ENCODE results near the gene MYO18B. TPM values are rescaled to one million over a fixed set of nuclear protein-coding genes. Genes with fewer than 3 reads are reported as not detected.

MYO18B gene
- total and polyA plus RNA-seq, 2 donors from 2014 or later = 0.19 to 0.41 TPM

- no peaks in the 10 kb centered on the region for H3K9me3 ChIP-seq (ENCODE audit: control insufficient read depth in 2 of 3, insufficient read depth in 1 of 3, low read length in 3 of 3)
- DNase-seq (no peak), FAIRE-seq (no peak)
- no peaks in the 10 kb centered on the region for H3K27me3 ChIP-seq (ENCODE audit: control insufficient read depth, insufficient read depth, low read length)
- no peak overlapping the region for H3K4me3 ChIP-seq (ENCODE audit: low read length in 3 of 3)
- no peak for TF ChIP-seq CTCF (IDR thresholded peaks at IDR 0.05; ENCODE audit: borderline replicate concordance, extremely low read depth, insufficient read depth)
- intact Hi-C loops (cut with DNase I) = no loop called here
- H3K36me3 ChIP-seq (ENCODE audit: control insufficient read depth in 2 of 3, insufficient read depth in 3 of 3, low read length in 3 of 3) = no peaks in the 10 kb centered on the region
- H3K27ac ChIP-seq (ENCODE audit: low read depth in 2 of 2, low read length in 2 of 2) = no peak overlapping the region
- no peak overlapping the region for H3K9ac ChIP-seq (ENCODE audit: low read length in 3 of 3)
- H3K4me1 ChIP-seq (ENCODE audit: control insufficient read depth in 2 of 3, insufficient read depth in 2 of 3, low read depth in 1 of 3, low read length in 3 of 3) = no peaks in the 10 kb centered on the region
Observed at GRCh38 chr22:25878933-25879332, 136.9 kb downstream of the MYO18B start.

DNA sequence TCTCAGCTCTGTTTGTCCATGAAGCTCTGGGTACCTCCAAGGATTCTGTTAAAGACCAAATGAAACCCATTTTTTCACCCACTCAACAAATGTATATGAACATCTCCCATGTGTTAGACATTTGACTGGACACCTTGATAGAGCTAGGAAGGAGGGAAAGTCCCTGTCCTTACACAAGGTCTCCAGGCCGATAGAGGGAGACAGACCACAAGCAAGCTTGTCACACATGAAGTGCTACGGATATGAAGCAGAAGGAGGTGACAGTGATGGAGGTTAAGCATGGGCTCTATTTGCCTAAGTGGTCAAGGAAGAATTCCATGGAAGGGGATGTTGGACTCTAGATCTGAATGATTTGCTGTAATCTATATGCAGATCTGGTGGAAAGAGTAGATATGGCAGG lies 138.5 kb downstream of the MYO18B start:
- DNase-seq (no peak), FAIRE-seq (no peak)
- Histone ChIP-seq H3K4me3 (ENCODE audit: low read length in 3 of 3) (no peak overlapping the region), H3K9ac (ENCODE audit: low read length in 3 of 3) (no peak overlapping the region), H3K27ac (ENCODE audit: low read depth in 2 of 2, low read length in 2 of 2) (no peak overlapping the region), H3K36me3 (ENCODE audit: control insufficient read depth in 2 of 3, insufficient read depth in 3 of 3, low read length in 3 of 3) (no peaks in the 10 kb centered on the region), H3K27me3 (ENCODE audit: control insufficient read depth, insufficient read depth, low read length) (no peaks in the 10 kb centered on the region), H3K9me3 (ENCODE audit: control insufficient read depth in 2 of 3, insufficient read depth in 1 of 3, low read length in 3 of 3) (no peaks in the 10 kb centered on the region), H3K4me1 (ENCODE audit: control insufficient read depth in 2 of 3, insufficient read depth in 2 of 3, low read depth in 1 of 3, low read length in 3 of 3) (no peaks in the 10 kb centered on the region)
- no peak for TF ChIP-seq CTCF (IDR thresholded peaks at IDR 0.05; ENCODE audit: borderline replicate concordance, extremely low read depth, insufficient read depth)
- intact Hi-C loops (cut with DNase I) = no loop called here

GRCh38 chr22:25881210-25881755 lies 139.3 kb downstream of the MYO18B start:
- H3K27me3 ChIP-seq (ENCODE audit: control insufficient read depth, insufficient read depth, low read length) = no peaks in the 10 kb centered on the region
- no peak for FAIRE-seq
- H3K9ac ChIP-seq (ENCODE audit: low read length in 3 of 3) = no peak overlapping the region
- H3K4me1 ChIP-seq (ENCODE audit: control insufficient read depth in 2 of 3, insufficient read depth in 2 of 3, low read depth in 1 of 3, low read length in 3 of 3) = no peaks in the 10 kb centered on the region
- intact Hi-C loops (cut with DNase I) = no loop called here
- H3K4me3 ChIP-seq (ENCODE audit: low read length in 3 of 3) = no peak overlapping the region
- no peak for TF ChIP-seq CTCF (IDR thresholded peaks at IDR 0.05; ENCODE audit: borderline replicate concordance, extremely low read depth, insufficient read depth)
- no peaks in the 10 kb centered on the region for H3K36me3 ChIP-seq (ENCODE audit: control insufficient read depth in 2 of 3, insufficient read depth in 3 of 3, low read length in 3 of 3)
- no peak for DNase-seq
- no peaks in the 10 kb centered on the region for H3K9me3 ChIP-seq (ENCODE audit: control insufficient read depth in 2 of 3, insufficient read depth in 1 of 3, low read length in 3 of 3)
- no peak overlapping the region for H3K27ac ChIP-seq (ENCODE audit: low read depth in 2 of 2, low read length in 2 of 2)

- intact Hi-C loops (cut with DNase I) = no loop called here
- no peak for TF ChIP-seq CTCF (IDR thresholded peaks at IDR 0.05; ENCODE audit: borderline replicate concordance, extremely low read depth, insufficient read depth)
- no peaks in the 10 kb centered on the region for H3K4me1 ChIP-seq (ENCODE audit: control insufficient read depth in 2 of 3, insufficient read depth in 2 of 3, low read depth in 1 of 3, low read length in 3 of 3)
- no peaks in the 10 kb centered on the region for H3K36me3 ChIP-seq (ENCODE audit: control insufficient read depth in 2 of 3, insufficient read depth in 3 of 3, low read length in 3 of 3)
- FAIRE-seq (no peak), DNase-seq (no peak)
- H3K4me3 ChIP-seq (ENCODE audit: low read length in 3 of 3) = no peak overlapping the region
- H3K9ac ChIP-seq (ENCODE audit: low read length in 3 of 3) = no peak overlapping the region
- no peak overlapping the region for H3K27ac ChIP-seq (ENCODE audit: low read depth in 2 of 2, low read length in 2 of 2)
- H3K9me3 ChIP-seq (ENCODE audit: control insufficient read depth in 2 of 3, insufficient read depth in 1 of 3, low read length in 3 of 3) = no peaks in the 10 kb centered on the region
- H3K27me3 ChIP-seq (ENCODE audit: control insufficient read depth, insufficient read depth, low read length) = no peaks in the 10 kb centered on the region
Observed at GRCh38 chr22:25882360-25882759, 140.4 kb downstream of the MYO18B start.
